ENCODE data around the gene GRID2.

Gene GRID2

DNA sequence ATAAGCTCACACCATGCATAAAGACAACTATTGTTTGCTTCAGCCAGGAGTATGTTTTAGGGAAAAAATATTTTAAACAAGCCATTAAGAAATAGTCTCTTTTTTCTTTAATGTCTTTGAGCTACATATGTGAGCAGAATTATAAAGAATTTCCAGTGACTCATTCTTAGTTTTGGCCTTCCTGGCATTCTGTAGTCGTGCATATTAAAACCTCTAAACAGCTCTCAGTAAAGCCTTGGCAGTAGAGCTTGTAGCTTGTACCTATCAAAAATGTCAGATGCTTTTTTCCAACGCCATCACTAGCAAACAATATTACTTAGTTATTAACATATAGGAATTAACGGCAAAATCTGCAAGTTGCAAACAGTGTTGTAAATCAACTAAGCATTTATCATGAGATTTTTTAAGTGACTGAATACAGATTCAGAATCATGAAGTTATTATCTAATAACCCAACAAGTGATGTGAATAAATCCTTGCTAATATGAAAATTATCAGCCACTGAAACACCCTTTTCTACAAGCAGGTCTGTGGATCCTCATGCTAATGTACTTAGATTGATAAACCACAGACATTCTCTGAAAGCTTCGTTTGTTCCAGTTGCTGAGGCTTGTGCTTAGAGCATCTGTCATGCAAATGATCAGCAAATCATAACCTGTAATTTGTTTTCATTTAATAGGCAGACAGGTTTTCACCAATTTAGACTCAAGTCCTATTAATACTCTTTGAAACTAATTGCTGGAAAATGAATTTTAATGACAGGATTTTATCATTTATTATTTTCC lies 1112.8 kb downstream of the GRID2 start:
- TF ChIP-seq ARNTL (CRISPR knock-in tag; IDR thresholded peaks at IDR 0.05; ENCODE audit: borderline replicate concordance, low read depth) (no peak), ZC3H10 (CRISPR knock-in tag; IDR thresholded peaks at IDR 0.05) (peak; percentile 86), TOX (CRISPR knock-in tag; IDR thresholded peaks at IDR 0.05; ENCODE audit: borderline replicate concordance) (0 out of 2 replicates have a peak, but pooled peaks have one; percentile 33), TCF4 (CRISPR knock-in tag; IDR thresholded peaks at IDR 0.05; ENCODE audit: borderline replicate concordance) (peak; percentile 71; the same call in 1 of the 2 replicates)
- peak; percentile 76 for ATAC-seq

DNA sequence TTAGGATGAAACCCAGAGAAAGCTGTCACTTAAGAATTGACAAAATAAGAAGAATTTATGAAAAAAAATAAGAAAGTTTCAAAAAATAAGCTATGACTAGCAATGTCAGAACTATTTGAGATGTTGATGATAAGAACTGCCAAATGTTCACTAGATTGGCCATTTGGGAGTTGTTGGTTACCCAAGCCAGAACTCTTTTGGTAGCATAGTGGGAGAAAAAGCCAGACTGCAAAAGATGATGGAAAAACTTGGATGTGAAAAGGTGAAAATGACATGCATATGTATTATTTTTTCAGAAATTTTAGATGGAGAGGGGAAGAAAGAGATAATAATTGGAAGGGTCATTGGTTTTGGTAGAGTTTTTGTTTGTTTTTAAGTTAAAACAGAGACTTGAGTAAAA lies 1127.6 kb downstream of the GRID2 start:
- TF ChIP-seq, protein P1, sequence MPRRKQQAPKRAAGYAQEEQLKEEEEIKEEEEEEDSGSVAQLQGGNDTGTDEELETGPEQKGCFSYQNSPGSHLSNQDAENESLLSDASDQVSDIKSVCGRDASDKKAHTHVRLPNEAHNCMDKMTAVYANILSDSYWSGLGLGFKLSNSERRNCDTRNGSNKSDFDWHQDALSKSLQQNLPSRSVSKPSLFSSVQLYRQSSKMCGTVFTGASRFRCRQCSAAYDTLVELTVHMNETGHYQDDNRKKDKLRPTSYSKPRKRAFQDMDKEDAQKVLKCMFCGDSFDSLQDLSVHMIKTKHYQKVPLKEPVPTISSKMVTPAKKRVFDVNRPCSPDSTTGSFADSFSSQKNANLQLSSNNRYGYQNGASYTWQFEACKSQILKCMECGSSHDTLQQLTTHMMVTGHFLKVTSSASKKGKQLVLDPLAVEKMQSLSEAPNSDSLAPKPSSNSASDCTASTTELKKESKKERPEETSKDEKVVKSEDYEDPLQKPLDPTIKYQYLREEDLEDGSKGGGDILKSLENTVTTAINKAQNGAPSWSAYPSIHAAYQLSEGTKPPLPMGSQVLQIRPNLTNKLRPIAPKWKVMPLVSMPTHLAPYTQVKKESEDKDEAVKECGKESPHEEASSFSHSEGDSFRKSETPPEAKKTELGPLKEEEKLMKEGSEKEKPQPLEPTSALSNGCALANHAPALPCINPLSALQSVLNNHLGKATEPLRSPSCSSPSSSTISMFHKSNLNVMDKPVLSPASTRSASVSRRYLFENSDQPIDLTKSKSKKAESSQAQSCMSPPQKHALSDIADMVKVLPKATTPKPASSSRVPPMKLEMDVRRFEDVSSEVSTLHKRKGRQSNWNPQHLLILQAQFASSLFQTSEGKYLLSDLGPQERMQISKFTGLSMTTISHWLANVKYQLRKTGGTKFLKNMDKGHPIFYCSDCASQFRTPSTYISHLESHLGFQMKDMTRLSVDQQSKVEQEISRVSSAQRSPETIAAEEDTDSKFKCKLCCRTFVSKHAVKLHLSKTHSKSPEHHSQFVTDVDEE (CRISPR knock-in tag; IDR thresholded peaks at IDR 0.05) = no peak
- no peak for TF ChIP-seq BACH2 (CRISPR knock-in tag; IDR thresholded peaks at IDR 0.05; ENCODE audit: borderline replicate concordance)
- no peak for TF ChIP-seq GLIS3 (CRISPR knock-in tag; IDR thresholded peaks at IDR 0.05)
- TF ChIP-seq ARNTL (CRISPR knock-in tag; IDR thresholded peaks at IDR 0.05; ENCODE audit: borderline replicate concordance, low read depth) = no peak
- no peak for TF ChIP-seq CSDC2 (CRISPR knock-in tag; IDR thresholded peaks at IDR 0.05)
- no peak for TF ChIP-seq TOX (CRISPR knock-in tag; IDR thresholded peaks at IDR 0.05; ENCODE audit: borderline replicate concordance)

DNA sequence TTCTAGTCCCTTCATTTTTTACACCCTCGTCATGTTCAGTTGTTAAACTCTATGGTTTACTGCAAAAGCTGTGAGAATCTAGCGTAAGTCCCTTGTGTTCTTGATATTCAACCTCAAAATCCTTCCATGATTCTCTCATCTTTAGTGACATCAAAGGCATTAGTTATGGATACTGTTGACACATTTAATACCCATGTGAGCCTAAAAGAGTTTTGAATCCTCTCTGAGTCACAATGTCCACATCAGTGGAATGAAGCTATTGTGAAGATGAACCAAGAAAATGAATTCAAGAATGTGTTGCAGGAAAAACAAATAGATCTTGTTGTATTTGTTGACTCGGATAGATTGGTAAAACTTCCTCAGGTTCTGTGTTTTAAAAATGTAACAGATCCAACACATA lies 1130.1 kb downstream of the GRID2 start:
- no peak for TF ChIP-seq ZNF70 (CRISPR knock-in tag; IDR thresholded peaks at IDR 0.05)
- ATAC-seq = no peak

More for the DNA sequence above, 1127.6 kb downstream of the GRID2 start:
- no peak for ATAC-seq

DNA sequence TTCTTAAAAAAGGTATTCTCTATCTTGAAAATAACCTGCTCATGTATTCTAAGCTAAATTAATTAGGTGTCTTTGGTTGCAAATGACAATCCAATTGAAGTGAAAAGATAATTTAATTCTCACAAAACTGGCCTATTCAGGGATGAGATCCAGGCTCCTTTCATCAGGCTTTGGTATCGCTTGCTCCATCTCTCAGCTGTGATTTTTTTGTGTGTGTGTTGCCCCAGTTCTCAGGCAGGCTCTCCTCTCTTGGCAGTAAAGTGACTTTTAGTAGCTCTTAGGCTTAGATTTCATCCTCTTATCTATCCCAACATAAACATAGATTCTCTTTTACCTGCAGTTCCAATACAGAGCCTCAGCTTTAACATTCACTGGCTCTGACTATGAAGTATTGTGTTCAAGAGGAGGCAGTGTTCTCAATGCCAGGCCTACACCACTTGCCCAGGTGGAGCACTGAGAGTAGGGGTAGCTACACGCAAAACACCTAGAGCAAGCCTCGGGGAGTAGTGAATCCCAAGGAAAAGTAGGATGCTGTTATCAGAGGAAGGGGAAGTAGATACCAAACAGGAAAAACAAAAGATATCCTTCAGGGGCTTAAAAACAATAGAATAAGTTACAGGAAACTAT lies 1132.3 kb downstream of the GRID2 start:
- TF ChIP-seq, protein P1 (CRISPR knock-in tag; IDR thresholded peaks at IDR 0.05) = no peak
- no peak for ATAC-seq

DNA sequence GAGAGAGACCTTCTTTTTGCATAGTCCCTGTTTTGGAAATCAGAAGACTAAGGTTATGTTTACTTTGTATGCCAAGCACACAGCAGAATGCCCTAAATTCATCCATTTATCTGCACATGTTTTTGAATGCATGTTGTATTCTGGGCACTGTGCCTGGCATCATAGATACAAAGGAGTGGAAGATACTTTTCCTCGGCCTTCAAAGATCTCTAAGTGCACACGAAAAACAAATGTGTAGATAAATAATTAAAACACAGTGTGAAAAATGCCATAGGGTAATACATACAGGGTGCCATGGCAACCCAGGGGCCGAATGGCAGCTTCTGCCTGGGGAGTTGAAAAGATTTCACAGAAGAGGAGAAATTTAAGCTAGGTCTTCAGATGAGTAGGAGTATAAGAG lies 1134.2 kb downstream of the GRID2 start:
- no peak for ATAC-seq
- TF ChIP-seq ZNF565 (CRISPR knock-in tag; conservative IDR thresholded peaks at IDR 0.05; ENCODE audit: low read depth) = no peak
- no peak for TF ChIP-seq OSR1 (CRISPR knock-in tag; IDR thresholded peaks at IDR 0.05)
- no peak for TF ChIP-seq ZC3H10 (CRISPR knock-in tag; IDR thresholded peaks at IDR 0.05)
- TF ChIP-seq ZNF8 (CRISPR knock-in tag; IDR thresholded peaks at IDR 0.05) = no peak
- TF ChIP-seq, protein P2, sequence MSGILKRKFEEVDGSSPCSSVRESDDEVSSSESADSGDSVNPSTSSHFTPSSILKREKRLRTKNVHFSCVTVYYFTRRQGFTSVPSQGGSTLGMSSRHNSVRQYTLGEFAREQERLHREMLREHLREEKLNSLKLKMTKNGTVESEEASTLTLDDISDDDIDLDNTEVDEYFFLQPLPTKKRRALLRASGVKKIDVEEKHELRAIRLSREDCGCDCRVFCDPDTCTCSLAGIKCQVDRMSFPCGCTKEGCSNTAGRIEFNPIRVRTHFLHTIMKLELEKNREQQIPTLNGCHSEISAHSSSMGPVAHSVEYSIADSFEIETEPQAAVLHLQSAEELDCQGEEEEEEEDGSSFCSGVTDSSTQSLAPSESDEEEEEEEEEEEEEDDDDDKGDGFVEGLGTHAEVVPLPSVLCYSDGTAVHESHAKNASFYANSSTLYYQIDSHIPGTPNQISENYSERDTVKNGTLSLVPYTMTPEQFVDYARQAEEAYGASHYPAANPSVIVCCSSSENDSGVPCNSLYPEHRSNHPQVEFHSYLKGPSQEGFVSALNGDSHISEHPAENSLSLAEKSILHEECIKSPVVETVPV (CRISPR knock-in tag; IDR thresholded peaks at IDR 0.05) = no peak
- no peak for TF ChIP-seq CSDC2 (CRISPR knock-in tag; IDR thresholded peaks at IDR 0.05)
- TF ChIP-seq, protein P3, sequence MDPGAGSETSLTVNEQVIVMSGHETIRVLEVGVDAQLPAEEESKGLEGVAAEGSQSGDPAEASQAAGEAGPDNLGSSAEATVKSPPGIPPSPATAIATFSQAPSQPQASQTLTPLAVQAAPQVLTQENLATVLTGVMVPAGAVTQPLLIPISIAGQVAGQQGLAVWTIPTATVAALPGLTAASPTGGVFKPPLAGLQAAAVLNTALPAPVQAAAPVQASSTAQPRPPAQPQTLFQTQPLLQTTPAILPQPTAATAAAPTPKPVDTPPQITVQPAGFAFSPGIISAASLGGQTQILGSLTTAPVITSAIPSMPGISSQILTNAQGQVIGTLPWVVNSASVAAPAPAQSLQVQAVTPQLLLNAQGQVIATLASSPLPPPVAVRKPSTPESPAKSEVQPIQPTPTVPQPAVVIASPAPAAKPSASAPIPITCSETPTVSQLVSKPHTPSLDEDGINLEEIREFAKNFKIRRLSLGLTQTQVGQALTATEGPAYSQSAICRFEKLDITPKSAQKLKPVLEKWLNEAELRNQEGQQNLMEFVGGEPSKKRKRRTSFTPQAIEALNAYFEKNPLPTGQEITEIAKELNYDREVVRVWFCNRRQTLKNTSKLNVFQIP (CRISPR knock-in tag; IDR thresholded peaks at IDR 0.05; ENCODE audit: borderline replicate concordance, low read depth) = no peak
- TF ChIP-seq, protein P4, sequence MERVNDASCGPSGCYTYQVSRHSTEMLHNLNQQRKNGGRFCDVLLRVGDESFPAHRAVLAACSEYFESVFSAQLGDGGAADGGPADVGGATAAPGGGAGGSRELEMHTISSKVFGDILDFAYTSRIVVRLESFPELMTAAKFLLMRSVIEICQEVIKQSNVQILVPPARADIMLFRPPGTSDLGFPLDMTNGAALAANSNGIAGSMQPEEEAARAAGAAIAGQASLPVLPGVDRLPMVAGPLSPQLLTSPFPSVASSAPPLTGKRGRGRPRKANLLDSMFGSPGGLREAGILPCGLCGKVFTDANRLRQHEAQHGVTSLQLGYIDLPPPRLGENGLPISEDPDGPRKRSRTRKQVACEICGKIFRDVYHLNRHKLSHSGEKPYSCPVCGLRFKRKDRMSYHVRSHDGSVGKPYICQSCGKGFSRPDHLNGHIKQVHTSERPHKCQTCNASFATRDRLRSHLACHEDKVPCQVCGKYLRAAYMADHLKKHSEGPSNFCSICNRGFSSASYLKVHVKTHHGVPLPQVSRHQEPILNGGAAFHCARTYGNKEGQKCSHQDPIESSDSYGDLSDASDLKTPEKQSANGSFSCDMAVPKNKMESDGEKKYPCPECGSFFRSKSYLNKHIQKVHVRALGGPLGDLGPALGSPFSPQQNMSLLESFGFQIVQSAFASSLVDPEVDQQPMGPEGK (CRISPR knock-in tag; IDR thresholded peaks at IDR 0.05; ENCODE audit: borderline replicate concordance) = no peak
- TF ChIP-seq GLIS3 (CRISPR knock-in tag; IDR thresholded peaks at IDR 0.05) = no peak
- TF ChIP-seq ISL1 (CRISPR knock-in tag; IDR thresholded peaks at IDR 0.05) = no peak
- no peak for TF ChIP-seq ZFP30 (CRISPR knock-in tag; IDR thresholded peaks at IDR 0.05)
- TF ChIP-seq, protein P1 (CRISPR knock-in tag; IDR thresholded peaks at IDR 0.05) = no peak
- no peak for TF ChIP-seq TOX (CRISPR knock-in tag; IDR thresholded peaks at IDR 0.05; ENCODE audit: borderline replicate concordance)

Data from SK-N-SH treated with all-trans-retinoic acid at 6 μM for 48 hours (cell line).